HCT116 (cell line): ENCODE measurements around the gene ATG3. TPM values are rescaled to one million over a fixed set of nuclear protein-coding genes. Genes with fewer than 3 reads are reported as not detected.

Experiments used
- ATAC-seq: fragments of 200-7000 bp; cut with Tn5 transposase; 2 replicates; pipeline ENCODE4 v1.9.1; 2020; ENCODE audit warnings: mild to moderate bottlenecking, moderate library complexity
- BruUV-seq: library from RNA; stranded (reverse); fragments of 400-500 nt; replicated peaks from 2 replicates; lab custom pipeline; 2021; lab: Mats Ljungman, UMichigan
- CTCF ChIA-PET: fragments of 300-600 bp; sonication (Branson Sonifier 250); formaldehyde crosslinking; loops from one replicate; lab custom pipeline; 2021; ENCODE audit warnings: antibody characterized with exemption; lab: Charles Lee
- POLR2A ChIA-PET: fragments of 300-600, 350-600 bp; sonication (Branson Sonifier 250); formaldehyde crosslinking; loops from one replicate; lab custom pipeline; 2021; ENCODE audit warnings: antibody characterized with exemption; lab: Charles Lee
- RAD21 ChIA-PET, 2 experiments: fragments of 300-600 bp; sonication (Branson Sonifier 250); formaldehyde crosslinking; loops; one replicate each; lab custom pipeline; 2023; ENCODE audit warnings: low total read pairs in 2 of 2; ENCODE audit not compliant: uncharacterized antibody in 2 of 2, unreplicated experiment in 2 of 2, low non-redundant PET in 1 of 2; lab: Charles Lee
- DNase-seq: peaks from one replicate; pipeline ENCODE4 v3.0.0-alpha.2; 2010; ENCODE audit warnings: low read depth, low spot score
- H2AFZ ChIP-seq: fragments of 200-600 bp; shearing (Covaris generic), sonication (generic); 2 replicates; pipeline ENCODE4 v1.6.1; 2017; ENCODE audit warnings: low read depth, mixed run types, mixed read lengths, antibody characterized with exemption, low read length; ENCODE audit not compliant: poor library complexity, severe bottlenecking
- H3K27ac ChIP-seq: 2 replicates; pipeline ENCODE4 v1.5.1; 2012; ENCODE audit warnings: low read depth, low read length
- H3K27me3 ChIP-seq: fragments of 200-600 bp; sonication (generic); 2 replicates; pipeline ENCODE4 v1.6.1; 2016; ENCODE audit warnings: mixed run types, low read length, mixed read lengths; ENCODE audit not compliant: insufficient read depth
- H3K36me3 ChIP-seq, 2 experiments: fragments of 200-500 bp in 1 of 2; fragments of 200-600 bp in 1 of 2; sonication (Bioruptor generic) in 1 of 2; sonication (generic) in 1 of 2; 2 replicates each; pipeline versions ENCODE4 v1.5.1 to v1.6.1; 2014 to 2016; ENCODE audit warnings: low read length in 2 of 2, inconsistent platforms in 1 of 2, mixed read lengths in 1 of 2, mixed run types in 1 of 2; ENCODE audit not compliant: insufficient read depth in 2 of 2, control insufficient read depth in 1 of 2
- H3K4me1 ChIP-seq, 2 experiments: fragments of 200-600 bp in 1 of 2; sonication (generic) in 1 of 2; 2 replicates each; pipeline versions ENCODE4 v1.5.1 to v1.6.1; 2012 to 2017; ENCODE audit warnings: low read length in 2 of 2, inconsistent platforms in 1 of 2, mild to moderate bottlenecking in 1 of 2, mixed read lengths in 1 of 2, mixed run types in 1 of 2, moderate library complexity in 1 of 2; ENCODE audit not compliant: insufficient read depth in 2 of 2, control insufficient read depth in 1 of 2
- H3K4me2 ChIP-seq: fragments of 200-600 bp; sonication (generic); 2 replicates; pipeline ENCODE4 v1.6.1; 2017; ENCODE audit warnings: mixed run types, low read length, mixed read lengths
- H3K4me3 ChIP-seq, 2 experiments: fragments of 200-600 bp in 1 of 2; sonication (generic) in 1 of 2; replicated peaks in 1 of 2; 2 replicates each; pipeline ENCODE4 v1.5.1; 2011 to 2016; ENCODE audit warnings: low read length in 2 of 2, control low read depth in 1 of 2, low read depth in 1 of 2, mild to moderate bottlenecking in 1 of 2, mixed read lengths in 1 of 2, mixed run types in 1 of 2
- H3K79me2 ChIP-seq: fragments of 200-600 bp; sonication (generic); 2 replicates; pipeline ENCODE4 v1.6.1; 2017; ENCODE audit warnings: mild to moderate bottlenecking, mixed run types, low read length, moderate library complexity, mixed read lengths; ENCODE audit not compliant: insufficient read depth
- H3K9ac ChIP-seq: fragments of 200-600 bp; sonication (generic); 2 replicates; pipeline ENCODE4 v1.6.1; 2016; ENCODE audit warnings: low read length, mixed read lengths
- H3K9me2 ChIP-seq: fragments of 200-600 bp; sonication (generic), shearing (Covaris generic); 2 replicates; pipeline ENCODE4 v1.6.1; 2017; ENCODE audit warnings: mixed run types, mild to moderate bottlenecking, moderate library complexity; ENCODE audit not compliant: insufficient read depth
- H3K9me3 ChIP-seq, 2 experiments: fragments of 200-500 bp in 1 of 2; fragments of 200-600 bp in 1 of 2; sonication (Bioruptor generic) in 1 of 2; sonication (generic) in 1 of 2; 2 replicates each; pipeline ENCODE4 v1.6.1; 2014 to 2017; ENCODE audit warnings: low read length in 2 of 2, mixed read lengths in 2 of 2, inconsistent platforms in 1 of 2, low read depth in 1 of 2, mild to moderate bottlenecking in 1 of 2, mixed run types in 1 of 2, moderate library complexity in 1 of 2; ENCODE audit not compliant: control insufficient read depth in 1 of 2, insufficient read depth in 1 of 2
- H4K20me1 ChIP-seq: fragments of 200-600 bp; sonication (generic), shearing (Covaris generic); 2 replicates; pipeline ENCODE4 v1.6.1; 2017; ENCODE audit warnings: mixed run types, mild to moderate bottlenecking, moderate library complexity; ENCODE audit not compliant: insufficient read depth
- CBX3 ChIP-seq: IDR thresholded peaks from 2 replicates; pipeline ENCODE4 v1.6.1; 2012; ENCODE audit warnings: low read depth
- CTCF ChIP-seq, 3 experiments: fragments of 200-600 bp in 1 of 3; sonication (generic) in 1 of 3; IDR thresholded peaks in 2 of 3; conservative IDR thresholded peaks in 1 of 3; 2 replicates each; pipeline ENCODE4 v1.5.1; 2012 to 2017; ENCODE audit warnings: low read depth in 2 of 3, low read length in 2 of 3, antibody characterized with exemption in 1 of 3, borderline replicate concordance in 1 of 3, control low read depth in 1 of 3, mild to moderate bottlenecking in 1 of 3, mixed read lengths in 1 of 3, mixed run types in 1 of 3, moderate library complexity in 1 of 3; ENCODE audit not compliant: insufficient read depth in 1 of 3
- EGR1 ChIP-seq: IDR thresholded peaks from 2 replicates; pipeline ENCODE4 v1.6.1; 2012; ENCODE audit warnings: low read depth
- ELF1 ChIP-seq: IDR thresholded peaks from 2 replicates; pipeline ENCODE4 v1.6.1; 2012; ENCODE audit warnings: low read depth, borderline replicate concordance
- EZH2 ChIP-seq: fragments of 200-600 bp; sonication (generic); IDR thresholded peaks from 2 replicates; pipeline ENCODE4 v1.6.1; 2017; ENCODE audit warnings: antibody characterized with exemption, mixed run types
- EZH2phosphoT487 ChIP-seq: fragments of 200-600 bp; IDR thresholded peaks from 2 replicates; pipeline ENCODE4 v1.6.1; 2018; ENCODE audit warnings: antibody characterized with exemption, borderline replicate concordance
- FOSL1 ChIP-seq: IDR thresholded peaks from 2 replicates; pipeline ENCODE4 v1.6.1; 2012; ENCODE audit warnings: low read depth
- POLR2A ChIP-seq: IDR thresholded peaks from 2 replicates; pipeline ENCODE4 v1.7.0; 2011; ENCODE audit warnings: borderline replicate concordance; ENCODE audit not compliant: insufficient read depth, insufficient read length; ENCODE audit errors: extremely low read depth
- POLR2AphosphoS5 ChIP-seq: IDR thresholded peaks from 2 replicates; pipeline ENCODE4 v1.6.1; 2011; ENCODE audit warnings: mild to moderate bottlenecking, low read depth, low read length, moderate library complexity
- SIN3A ChIP-seq: IDR thresholded peaks from 2 replicates; pipeline ENCODE4 v1.6.1; 2012; ENCODE audit warnings: low read depth
- SP1 ChIP-seq: IDR thresholded peaks from 2 replicates; pipeline ENCODE4 v1.6.1; 2012; ENCODE audit warnings: low read depth
- SRF ChIP-seq: IDR thresholded peaks from 2 replicates; pipeline ENCODE4 v1.6.1; 2012; ENCODE audit warnings: low read depth
- TCF7L2 ChIP-seq: IDR thresholded peaks from 2 replicates; pipeline ENCODE4 v1.7.0; 2011; ENCODE audit warnings: borderline replicate concordance, inconsistent platforms; ENCODE audit not compliant: insufficient read depth, insufficient read length; ENCODE audit errors: extremely low read depth
- YY1 ChIP-seq: IDR thresholded peaks from 2 replicates; pipeline ENCODE4 v1.6.1; 2011; ENCODE audit warnings: low read length, low read depth, moderate library complexity, mild to moderate bottlenecking; ENCODE audit not compliant: insufficient replicate concordance; ENCODE audit errors: extremely low read depth
- ZNF274 ChIP-seq: fragments of 200-500 bp; sonication (Bioruptor generic); IDR thresholded peaks from 2 replicates; pipeline ENCODE4 v1.6.1; 2014; ENCODE audit warnings: mild to moderate bottlenecking, low read depth, low read length, inconsistent platforms
- intact Hi-C: fragments of 100-400 bp; cut with micrococcal nuclease; formaldehyde crosslinking; loops from 2 replicates; pipeline ENCODE4 v1.10.0; 2022
- total RNA-seq: library from RNA; stranded (reverse); gene quantifications from one replicate; pipeline ENCODE4 v1.2.1, GENCODE V29; 2021; ENCODE audit not compliant: unreplicated experiment
- TF ChIP-seq, protein P1 (sequence below): IDR thresholded peaks from 2 replicates; pipeline ENCODE4 v1.6.1; 2012
- TF ChIP-seq, protein P2 (sequence below): IDR thresholded peaks from 2 replicates; pipeline ENCODE4 v1.6.1; 2011; ENCODE audit warnings: mild to moderate bottlenecking, low read length, moderate library complexity; ENCODE audit not compliant: insufficient replicate concordance; ENCODE audit errors: extremely low read depth
- TF ChIP-seq, protein P3 (sequence below): IDR thresholded peaks from 2 replicates; pipeline ENCODE4 v1.6.1; 2012

Gene ATG3
- total RNA-seq, 1 experiment from 2014 or later = 56.4 TPM

DNA sequence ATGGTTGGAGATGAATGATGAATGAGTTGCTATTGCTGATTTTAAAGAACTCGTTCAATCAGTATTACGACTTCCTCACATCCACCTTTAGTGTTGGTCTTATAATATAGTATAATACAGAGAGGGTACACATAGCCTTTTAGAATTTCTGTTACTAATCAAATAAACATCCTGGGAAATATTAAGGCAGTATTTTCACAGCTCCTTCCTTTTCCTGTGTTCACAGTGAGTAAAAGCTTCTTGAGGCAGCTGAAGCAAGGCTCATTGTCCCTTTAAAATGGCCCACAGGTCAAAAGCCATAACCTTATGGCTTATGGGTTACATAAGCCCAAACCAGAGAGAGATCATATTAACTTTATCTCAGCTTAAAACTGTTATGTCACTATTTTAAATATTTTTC is 61.1 kb downstream of the ATG3 start (continued):
- TF ChIP-seq CBX3 (no peak), POLR2A (no peak), POLR2AphosphoS5 (no peak), SP1 (no peak), ZNF274 (no peak), EGR1 (no peak), ELF1 (no peak), FOSL1 (no peak)
- TF ChIP-seq, protein P1, sequence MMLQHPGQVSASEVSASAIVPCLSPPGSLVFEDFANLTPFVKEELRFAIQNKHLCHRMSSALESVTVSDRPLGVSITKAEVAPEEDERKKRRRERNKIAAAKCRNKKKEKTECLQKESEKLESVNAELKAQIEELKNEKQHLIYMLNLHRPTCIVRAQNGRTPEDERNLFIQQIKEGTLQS = no peak
- TF ChIP-seq, protein P2, sequence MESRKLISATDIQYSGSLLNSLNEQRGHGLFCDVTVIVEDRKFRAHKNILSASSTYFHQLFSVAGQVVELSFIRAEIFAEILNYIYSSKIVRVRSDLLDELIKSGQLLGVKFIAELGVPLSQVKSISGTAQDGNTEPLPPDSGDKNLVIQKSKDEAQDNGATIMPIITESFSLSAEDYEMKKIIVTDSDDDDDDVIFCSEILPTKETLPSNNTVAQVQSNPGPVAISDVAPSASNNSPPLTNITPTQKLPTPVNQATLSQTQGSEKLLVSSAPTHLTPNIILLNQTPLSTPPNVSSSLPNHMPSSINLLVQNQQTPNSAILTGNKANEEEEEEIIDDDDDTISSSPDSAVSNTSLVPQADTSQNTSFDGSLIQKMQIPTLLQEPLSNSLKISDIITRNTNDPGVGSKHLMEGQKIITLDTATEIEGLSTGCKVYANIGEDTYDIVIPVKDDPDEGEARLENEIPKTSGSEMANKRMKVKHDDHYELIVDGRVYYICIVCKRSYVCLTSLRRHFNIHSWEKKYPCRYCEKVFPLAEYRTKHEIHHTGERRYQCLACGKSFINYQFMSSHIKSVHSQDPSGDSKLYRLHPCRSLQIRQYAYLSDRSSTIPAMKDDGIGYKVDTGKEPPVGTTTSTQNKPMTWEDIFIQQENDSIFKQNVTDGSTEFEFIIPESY = no peak

DNA sequence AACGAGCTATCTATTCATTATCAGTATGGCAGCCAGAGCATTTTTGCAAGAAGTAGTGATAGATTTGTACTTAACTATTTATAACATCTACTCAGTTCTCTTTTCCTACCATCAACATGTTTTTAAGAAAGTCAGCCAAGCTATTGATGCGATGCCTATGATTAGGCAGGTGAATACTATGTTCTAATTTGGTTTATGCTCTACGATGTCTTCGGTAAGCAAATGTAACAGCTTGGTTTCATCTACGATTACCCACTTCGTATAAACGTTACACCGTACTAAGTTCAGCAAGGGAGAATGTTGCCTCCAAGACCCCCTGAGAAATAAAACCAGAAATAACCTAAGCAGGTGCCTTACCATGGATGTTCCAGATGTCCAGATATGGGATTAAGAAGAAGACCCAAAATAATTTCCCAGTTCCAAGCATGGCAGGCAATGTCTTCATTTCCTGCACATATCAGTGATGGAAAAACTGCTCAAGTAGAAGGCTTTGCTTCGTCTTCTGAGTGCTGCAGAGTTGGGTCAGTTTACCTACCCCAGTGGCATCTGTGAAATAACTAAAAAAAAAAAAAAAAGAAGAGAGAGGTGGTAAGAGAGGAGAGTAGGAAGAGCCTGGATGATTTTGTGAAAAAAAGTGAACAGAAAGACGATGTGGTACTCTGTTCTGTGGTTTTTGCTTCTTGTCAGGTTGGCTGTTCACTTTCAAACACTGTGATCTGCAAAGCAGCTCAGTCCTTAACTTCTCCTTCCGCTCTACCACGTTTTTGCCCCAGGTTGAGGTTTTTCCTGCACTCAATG is 62.6 kb downstream of the ATG3 start, which contains the start of gene BTLA:
Gene BTLA (minus strand): TSS at position 559 of the 798 bp plus-strand sequence. CDS start 114 bp downstream, at position 445.
- Histone ChIP-seq H3K27ac (no peak within 1 kb of the TSS), H3K4me3 (no peak within 1 kb of the TSS), H3K9ac (no peak within 1 kb of the TSS), H3K36me3 (no peaks in the 10 kb centered on the region), H3K4me1 (no peaks in the 10 kb centered on the region), H2AFZ (no peak within 1 kb of the TSS), H3K27me3 (no peaks in the 10 kb centered on the region), H3K79me2 (no peaks in the 10 kb centered on the region), H3K9me3 (no peaks in the 10 kb centered on the region), H4K20me1 (no peaks in the 10 kb centered on the region), H3K9me2 (no peaks in the 10 kb centered on the region), H3K4me2 (no peak within 1 kb of the TSS)
- ATAC-seq (no peak), DNase-seq (no peak)
- CTCF ChIA-PET = no interaction called here
- intact Hi-C loops = no loop called here
- RAD21 ChIA-PET = interaction anchor here in 1 of 2 experiments (0.7 kb wide), 1 partner anchor 149 kb away, joined by 3 read pairs; no protein-coding TSS in a partner anchor
- BruUV-seq = no TSS peak
- POLR2A ChIA-PET = no interaction called here
- TF ChIP-seq YY1 = no peak
- no peak for TF ChIP-seq EZH2
- TF ChIP-seq, protein P2 = no peak
- TF ChIP-seq CTCF (IDR thresholded peaks at IDR 0.05 in 2 of 3, conservative IDR thresholded peaks at IDR 0.05 in 1 of 3; ENCODE audit: borderline replicate concordance in 1 of 3, insufficient read depth in 1 of 3, low read depth in 2 of 3, low read length in 2 of 3) = no peak
- TF ChIP-seq, protein P3, sequence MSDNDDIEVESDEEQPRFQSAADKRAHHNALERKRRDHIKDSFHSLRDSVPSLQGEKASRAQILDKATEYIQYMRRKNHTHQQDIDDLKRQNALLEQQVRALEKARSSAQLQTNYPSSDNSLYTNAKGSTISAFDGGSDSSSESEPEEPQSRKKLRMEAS = no peak
- no peak for TF ChIP-seq CBX3
- no peak for TF ChIP-seq EZH2phosphoT487
- TF ChIP-seq ELF1 = no peak
- no peak for TF ChIP-seq TCF7L2
- TF ChIP-seq SRF = no peak
- no peak for TF ChIP-seq SIN3A
- no peak for TF ChIP-seq FOSL1
